ENCODE measurements around the gene PTK6. TPM values are rescaled to one million over a fixed set of nuclear protein-coding genes. Genes with fewer than 3 reads are reported as not detected.

Gene PTK6
- total RNA-seq, 3 donors from 2014 or later (not counting 1 experiment from before 2014, with no cell fraction given), result 0.16 to 0.48 TPM; not detected in 1

GRCh38 chr20:63531686-63532448, 5.3 kb downstream of the PTK6 start:
- Mint-ChIP-seq H3K27ac (no peak overlapping the region), H3K4me3 (no peak overlapping the region), H3K36me3 (no peaks in the 10 kb centered on the region), H3K4me1 (peaks cover 0 to 7% of the 10 kb centered on the region in 2 donors), H3K27me3 (ENCODE audit: low read depth in 2 of 2) (peaks cover 0 to 4% of the 10 kb centered on the region in 2 donors), H3K9me3 (no peaks in the 10 kb centered on the region)
- 93% methylated on average over 26 of the region's 27 CpGs for WGBS (ENCODE audit: insufficient coverage)
- peaks cover 5% of the 10 kb centered on the region for H3K4me1 ChIP-seq (ENCODE audit: control insufficient read depth, insufficient read depth, low read length)
- H3K36me3 ChIP-seq (ENCODE audit: control insufficient read depth, insufficient read depth, low read length), result no peaks in the 10 kb centered on the region
- ATAC-seq, result no peak
- no peak overlapping the region for H3K4me3 ChIP-seq (ENCODE audit: low read length)
- TF ChIP-seq CTCF (IDR thresholded peaks at IDR 0.05), result no peak
- DNase-seq, result no peak
- H3K27me3 ChIP-seq (ENCODE audit: control insufficient read depth, insufficient read depth, low read length), result no peaks in the 10 kb centered on the region
- no peak overlapping the region for H3K27ac ChIP-seq (ENCODE audit: low read length)
- intact Hi-C loops (cut with micrococcal nuclease), result no loop called here
- no peaks in the 10 kb centered on the region for H3K9me3 ChIP-seq (ENCODE audit: control insufficient read depth, insufficient read depth, low read length)

GRCh38 chr20:63530788-63531160, 6.4 kb downstream of the PTK6 start:
- 92% methylated on average over 14 of the region's 14 CpGs for WGBS (ENCODE audit: insufficient coverage)
- H3K36me3 ChIP-seq (ENCODE audit: control insufficient read depth, insufficient read depth, low read length), result no peaks in the 10 kb centered on the region
- Mint-ChIP-seq H3K36me3 (no peaks in the 10 kb centered on the region), H3K4me1 (no peaks in the 10 kb centered on the region), H3K27me3 (ENCODE audit: low read depth in 2 of 2) (peaks cover 0 to 4% of the 10 kb centered on the region in 2 donors), H3K27ac (no peak overlapping the region), H3K9me3 (no peaks in the 10 kb centered on the region), H3K4me3 (no peak overlapping the region)
- intact Hi-C loops (cut with micrococcal nuclease), result no loop called here
- no peak for TF ChIP-seq CTCF (IDR thresholded peaks at IDR 0.05)
- no peak for DNase-seq
- H3K27ac ChIP-seq (ENCODE audit: low read length), result no peak overlapping the region
- no peaks in the 10 kb centered on the region for H3K9me3 ChIP-seq (ENCODE audit: control insufficient read depth, insufficient read depth, low read length)
- H3K4me3 ChIP-seq (ENCODE audit: low read length), result no peak overlapping the region
- H3K4me1 ChIP-seq (ENCODE audit: control insufficient read depth, insufficient read depth, low read length), result no peaks in the 10 kb centered on the region
- no peaks in the 10 kb centered on the region for H3K27me3 ChIP-seq (ENCODE audit: control insufficient read depth, insufficient read depth, low read length)
- ATAC-seq, result no peak

DNA sequence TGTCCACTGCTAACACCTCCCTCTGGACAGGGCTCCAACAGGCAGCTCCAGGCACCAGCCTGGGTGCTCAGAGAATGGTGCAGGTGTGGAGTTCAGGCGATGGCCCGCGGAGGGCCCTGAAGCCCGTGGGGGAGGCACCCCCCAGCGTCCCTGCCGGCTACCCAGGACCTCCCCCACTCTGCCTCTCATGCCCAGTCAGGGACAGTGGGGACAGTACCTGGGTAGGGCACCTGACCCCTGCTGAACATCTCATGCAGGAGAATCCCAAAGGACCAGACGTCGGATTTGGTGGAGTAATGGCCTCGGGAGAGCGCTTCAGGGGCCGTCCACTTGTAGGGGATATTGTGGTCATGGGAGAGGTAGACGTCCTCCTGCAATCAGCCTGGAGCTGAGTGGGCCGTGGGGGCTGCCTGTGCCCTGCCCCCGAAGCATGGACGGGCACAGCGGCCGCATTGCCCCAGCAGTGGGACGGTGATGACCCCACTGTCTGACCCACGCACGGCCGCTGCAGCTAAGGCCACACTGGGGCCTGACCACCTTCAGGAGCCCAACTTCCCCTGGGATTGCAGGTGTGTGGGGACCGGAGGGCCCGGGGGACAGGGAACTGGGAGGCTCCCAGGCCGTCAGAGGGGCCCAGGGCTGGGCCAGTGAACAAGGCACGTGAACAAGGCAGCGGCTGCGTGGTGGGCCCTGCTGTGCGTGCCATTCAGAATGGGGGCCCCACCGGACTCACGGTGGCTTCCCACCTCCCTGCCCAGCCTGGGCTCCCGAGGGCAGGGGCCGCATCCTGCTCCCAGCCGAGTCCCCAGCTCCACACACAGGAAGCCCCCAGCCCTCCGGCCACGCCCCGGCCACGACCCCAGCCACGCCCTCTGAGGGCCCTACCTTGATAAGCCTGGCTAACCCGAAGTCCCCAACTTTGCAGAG, 7.1 kb downstream of the PTK6 start:
- Mint-ChIP-seq H3K27me3 (ENCODE audit: low read depth in 2 of 2) (peaks cover 0 to 4% of the 10 kb centered on the region in 2 donors), H3K9me3 (no peaks in the 10 kb centered on the region), H3K36me3 (no peaks in the 10 kb centered on the region), H3K4me1 (no peaks in the 10 kb centered on the region), H3K27ac (no peak overlapping the region), H3K4me3 (no peak overlapping the region)
- H3K27ac ChIP-seq (ENCODE audit: low read length), result no peak overlapping the region
- H3K27me3 ChIP-seq (ENCODE audit: control insufficient read depth, insufficient read depth, low read length), result no peaks in the 10 kb centered on the region
- no peak for ATAC-seq
- intact Hi-C loops (cut with micrococcal nuclease), result no loop called here
- no peak for DNase-seq
- no peaks in the 10 kb centered on the region for H3K36me3 ChIP-seq (ENCODE audit: control insufficient read depth, insufficient read depth, low read length)
- no peak for TF ChIP-seq CTCF (IDR thresholded peaks at IDR 0.05)
- WGBS (ENCODE audit: insufficient coverage), result 87% methylated on average over 39 of the region's 39 CpGs
- no peaks in the 10 kb centered on the region for H3K9me3 ChIP-seq (ENCODE audit: control insufficient read depth, insufficient read depth, low read length)
- no peaks in the 10 kb centered on the region for H3K4me1 ChIP-seq (ENCODE audit: control insufficient read depth, insufficient read depth, low read length)
- no peak overlapping the region for H3K4me3 ChIP-seq (ENCODE audit: low read length)
